K562 (cell line): ENCODE results near the gene SYTL5. TPM values are rescaled to one million over a fixed set of nuclear protein-coding genes. Genes with fewer than 3 reads are reported as not detected.

Experiments
- ATAC-seq: fragments of 200-7000 bp; cut with Tn5 transposase; 3 replicates; pipeline ENCODE4 v1.9.1; 2020; ENCODE audit warnings: moderate library complexity
- BruUV-seq: library from RNA; stranded (reverse); fragments of 400-500 nt; replicated peaks from 2 replicates; lab custom pipeline; 2021; lab: Mats Ljungman, UMichigan
- CTCF ChIA-PET: fragments of 300-600 bp; formaldehyde crosslinking; extraction: SDS; loops from one replicate; lab custom pipeline; 2021; ENCODE audit warnings: low intra/inter-chr PET ratio; lab: Yijun Ruan, JAX
- POLR2A ChIA-PET: fragments of 300-600, 350-650 bp; sonication (Branson Sonifier 250); formaldehyde crosslinking; extraction: SDS; loops from one replicate; lab custom pipeline; 2021; ENCODE audit warnings: antibody characterized with exemption, inconsistent platforms; lab: Yijun Ruan, JAX
- DNase-seq, 4 experiments: peaks; one replicate each; pipeline versions ENCODE4 v3.0.0 to v3.0.0-alpha.2; 2011 to 2018; ENCODE audit warnings: low spot score in 3 of 4, mixed read lengths in 3 of 4; ENCODE audit errors: extremely low read depth in 1 of 4
- FAIRE-seq: peaks from 2 replicates; lab custom pipeline; 2011; peaks lifted over from hg19 to GRCh38; lab: Jason Lieb, UNC
- H2AFZ ChIP-seq: 2 replicates; pipeline ENCODE4 v1.6.0; 2011; ENCODE audit warnings: low read depth, low read length, control low read depth, inconsistent platforms
- H3K27ac ChIP-seq: fragments of 200-600 bp; 3 replicates; pipeline ENCODE4 v1.8.0; 2011; ENCODE audit warnings: low read depth, mild to moderate bottlenecking, control low read depth, inconsistent platforms, low read length, moderate library complexity, mixed read lengths; ENCODE audit errors: extremely low read depth
- H3K27me3 ChIP-seq, 2 experiments: fragments of 300-600 bp in 1 of 2; 2 replicates in 1 of 2; 3 replicates in 1 of 2; pipeline versions ENCODE4 v1.6.0 to v1.8.0; 2011; ENCODE audit warnings: inconsistent platforms in 2 of 2, low read length in 2 of 2, mild to moderate bottlenecking in 1 of 2, mixed read lengths in 1 of 2, moderate library complexity in 1 of 2; ENCODE audit not compliant: control insufficient read depth in 2 of 2, insufficient read depth in 2 of 2
- H3K36me3 ChIP-seq: fragments of 300-600 bp; 3 replicates; pipeline ENCODE4 v1.8.0; 2011; ENCODE audit warnings: mild to moderate bottlenecking, low read length, inconsistent platforms; ENCODE audit not compliant: control insufficient read depth, insufficient read depth
- H3K4me1 ChIP-seq, 2 experiments: fragments of 200-600 bp in 1 of 2; replicated peaks in 1 of 2; 2 replicates in 1 of 2; 3 replicates in 1 of 2; pipeline versions ENCODE4 v1.5.1 to v1.8.0; 2011; ENCODE audit warnings: inconsistent platforms in 2 of 2, low read length in 2 of 2, mild to moderate bottlenecking in 1 of 2, mixed read lengths in 1 of 2, moderate library complexity in 1 of 2; ENCODE audit not compliant: control insufficient read depth in 2 of 2, insufficient read depth in 2 of 2
- H3K4me2 ChIP-seq: 2 replicates; pipeline ENCODE4 v1.6.1; 2011; ENCODE audit warnings: low read length, control low read depth, inconsistent platforms, mixed read lengths; ENCODE audit not compliant: insufficient read depth
- H3K4me3 ChIP-seq: fragments of 200-600 bp; sonication (generic), shearing (Covaris generic); 2 replicates; pipeline ENCODE4 v1.5.1; 2016; ENCODE audit warnings: control low read depth, inconsistent platforms
- H3K79me2 ChIP-seq: fragments of 200-600 bp; 3 replicates; pipeline ENCODE4 v1.8.0; 2011; ENCODE audit warnings: low read length, inconsistent platforms; ENCODE audit not compliant: control insufficient read depth, insufficient read depth
- H3K9ac ChIP-seq, 2 experiments: 2 replicates each; pipeline versions ENCODE4 v1.6.0 to v1.6.1; 2011; ENCODE audit warnings: low read depth in 2 of 2, low read length in 2 of 2, control low read depth in 1 of 2, inconsistent platforms in 1 of 2, mild to moderate bottlenecking in 1 of 2, mixed read lengths in 1 of 2; ENCODE audit not compliant: insufficient read depth in 1 of 2
- H3K9me1 ChIP-seq: one replicate; pipeline ENCODE4 v1.6.0; 2011; ENCODE audit warnings: inconsistent platforms, mild to moderate bottlenecking, low read length, moderate library complexity; ENCODE audit not compliant: control insufficient read depth, insufficient read depth
- H3K9me3 ChIP-seq: replicated peaks from 2 replicates; pipeline ENCODE4 v1.5.1; 2011; ENCODE audit warnings: low read depth, low read length, inconsistent platforms; ENCODE audit not compliant: control insufficient read depth, insufficient read depth
- H4K20me1 ChIP-seq: replicated peaks from 2 replicates; pipeline ENCODE4 v1.6.1; 2011; ENCODE audit warnings: low read length, inconsistent platforms, mixed read lengths; ENCODE audit not compliant: control insufficient read depth, insufficient read depth
- AFF1 ChIP-seq, 2 experiments: fragments of 450-650 bp; IDR thresholded peaks; 2 replicates each; pipeline ENCODE4 v1.6.1; 2018; ENCODE audit warnings: mild to moderate bottlenecking in 2 of 2, low read depth in 1 of 2; ENCODE audit not compliant: partially characterized antibody in 2 of 2
- GATAD2B ChIP-seq: fragments of 450-650 bp; IDR thresholded peaks from 2 replicates; pipeline ENCODE4 v1.6.1; 2017; ENCODE audit warnings: mild to moderate bottlenecking, borderline replicate concordance
- RAD21 ChIP-seq, 2 experiments: fragments of 250-450 bp in 1 of 2; fragments of 450-650 bp in 1 of 2; sonication (Bioruptor Pico) in 1 of 2; formaldehyde crosslinking in 1 of 2; IDR thresholded peaks in 1 of 2; conservative IDR thresholded peaks in 1 of 2; 2 replicates each; pipeline versions ENCODE4 v1.4.0 to v1.8.0; 2020 to 2022; ENCODE audit warnings: mild to moderate bottlenecking in 2 of 2, moderate library complexity in 1 of 2
- SMC3 ChIP-seq: conservative IDR thresholded peaks from 2 replicates; pipeline ENCODE4 v1.6.1; 2011; ENCODE audit warnings: low read depth, low read length, improper control_type of control experiment; ENCODE audit not compliant: insufficient read depth
- ZC3H8 ChIP-seq: fragments of 450-650 bp; IDR thresholded peaks from 2 replicates; pipeline ENCODE4 v1.6.1; 2017
- ZNF589 ChIP-seq: fragments of 200-800 bp; sonication (Bioruptor generic); IDR thresholded peaks from 2 replicates; pipeline ENCODE4 v1.6.1; 2016; ENCODE audit warnings: low read depth, missing genetic modification characterization, missing compliant biosample characterization
- ZNF699 ChIP-seq: fragments of 250-450 bp; sonication (Bioruptor Pico); IDR thresholded peaks from 2 replicates; pipeline ENCODE4 v1.8.0; 2021; ENCODE audit warnings: mild to moderate bottlenecking, moderate library complexity; ENCODE audit not compliant: insufficient replicate concordance
- ZNF764 ChIP-seq: fragments of 250-450 bp; sonication (Bioruptor Pico); IDR thresholded peaks from 2 replicates; pipeline ENCODE4 v1.4.0; 2020; ENCODE audit warnings: low read depth, mild to moderate bottlenecking, moderate library complexity
- WGBS: fragments of 100-300 bp; shearing (Covaris generic); methylation state at CpG from one replicate; pipeline ENCODE4 v1.1.6; 2016; ENCODE audit warnings: low coverage, mixed read lengths; ENCODE audit not compliant: insufficient coverage; ENCODE audit errors: missing lambda C conversion rate; 5-methylcytosine and 5-hydroxymethylcytosine counted together
- in situ Hi-C: fragments of 300-500 bp; cut with MboI; formaldehyde crosslinking; loops from 4 replicates; pipeline ENCODE4 v1.15.0; 2018; ENCODE audit warnings: inconsistent platforms, mixed read lengths
- intact Hi-C: fragments of 100-400 bp; cut with micrococcal nuclease; formaldehyde crosslinking; loops from 2 replicates; pipeline ENCODE4 v1.14.2; 2022
- polyA plus RNA-seq, 8 experiments: library from polyadenylated mRNA; depleted of rRNA in 4 of 8; stranded (reverse) in 5 of 8; unstranded in 3 of 8; fragments of >200 nt; fragmentation: Nextera tagmentation in 2 of 8; fragmentation: Illumina TruSeq in 1 of 8; extraction: Ambion mirVana in 2 of 8; extraction: Trizol in 1 of 8; gene quantifications; 2 replicates each; pipeline versions ENCODE4 v1.2.1 to v1.2.3, GENCODE V29; 2011 to 2014; ENCODE audit warnings: inconsistent platforms in 1 of 8, missing spikeins in 1 of 8
- total RNA-seq, 7 experiments: library from RNA; depleted of rRNA in 6 of 7; stranded (reverse); fragments of >200 nt in 6 of 7; fragmentation: Illumina TruSeq in 2 of 7; extraction: Trizol in 2 of 7; gene quantifications; 2 replicates each; pipeline versions ENCODE4 v1.2.1 to v1.2.3, GENCODE V29; 2011 to 2021; ENCODE audit warnings: low replicate concordance in 1 of 7
- TF ChIP-seq, protein P1 (sequence below): fragments of 250-450 bp; sonication (Bioruptor Pico); IDR thresholded peaks from 2 replicates; pipeline ENCODE4 v1.5.0; 2021
- TF ChIP-seq, protein P2 (sequence below): fragments of 450-650 bp; IDR thresholded peaks from one replicate; pipeline ENCODE4 v1.6.1; 2018; ENCODE audit warnings: mild to moderate bottlenecking, moderate library complexity; ENCODE audit not compliant: partially characterized antibody

SYTL5 gene
- total and polyA plus RNA-seq, 9 of the 15 experiments (the other 6 are each of a cell fraction or from before 2014, with no cell fraction given): 0.01 to 0.25 (median 0.09) TPM

GRCh38 chrX:38175139-38175538 is 168.8 kb downstream of the SYTL5 start (continued):
- TF ChIP-seq AFF1 (IDR thresholded peaks at IDR 0.05; ENCODE audit: low read depth in 1 of 2, partially characterized antibody in 2 of 2) (no peak), SMC3 (peak; percentile 62), RAD21 (CRISPR knock-in tag; conservative IDR thresholded peaks at IDR 0.05 in 1 of 2, IDR thresholded peaks at IDR 0.05 in 1 of 2) (peak; percentile 70 to 81)
- TF ChIP-seq, all 486 proteins: peak for 6

GRCh38 chrX:38178396-38178795 is 172.0 kb downstream of the SYTL5 start:
- 0% methylated on average over 2 of the region's 2 CpGs for WGBS
- H3K27me3 ChIP-seq: no peaks in the 10 kb centered on the region; a peak in 1 of 5 replicates
- no peak overlapping the region for H2AFZ ChIP-seq
- intact Hi-C loops (loop anchor here (10.0 kb wide), 2 partner anchors 354 to 674 kb away; no protein-coding TSS in a partner anchor), in situ Hi-C loops (loop anchor here (10.0 kb wide), 1 partner anchor 254 kb away; no protein-coding TSS in a partner anchor)
- no peak overlapping the region for H3K9ac ChIP-seq
- H3K79me2 ChIP-seq: no peaks in the 10 kb centered on the region
- H3K4me3 ChIP-seq: no peak overlapping the region
- no peak for FAIRE-seq
- CTCF ChIA-PET: no interaction called here
- no peaks in the 10 kb centered on the region for H3K9me1 ChIP-seq
- H3K9me3 ChIP-seq: no peaks in the 10 kb centered on the region
- no peaks in the 10 kb centered on the region for H4K20me1 ChIP-seq
- no peak for TF ChIP-seq ZNF589 (CRISPR knock-in tag)
- TF ChIP-seq, protein P1, sequence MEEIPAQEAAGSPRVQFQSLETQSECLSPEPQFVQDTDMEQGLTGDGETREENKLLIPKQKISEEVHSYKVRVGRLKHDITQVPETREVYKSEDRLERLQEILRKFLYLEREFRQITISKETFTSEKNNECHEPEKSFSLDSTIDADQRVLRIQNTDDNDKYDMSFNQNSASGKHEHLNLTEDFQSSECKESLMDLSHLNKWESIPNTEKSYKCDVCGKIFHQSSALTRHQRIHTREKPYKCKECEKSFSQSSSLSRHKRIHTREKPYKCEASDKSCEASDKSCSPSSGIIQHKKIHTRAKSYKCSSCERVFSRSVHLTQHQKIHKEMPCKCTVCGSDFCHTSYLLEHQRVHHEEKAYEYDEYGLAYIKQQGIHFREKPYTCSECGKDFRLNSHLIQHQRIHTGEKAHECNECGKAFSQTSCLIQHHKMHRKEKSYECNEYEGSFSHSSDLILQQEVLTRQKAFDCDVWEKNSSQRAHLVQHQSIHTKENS: no peak
- TF ChIP-seq GATAD2B: no peak
- no peak for TF ChIP-seq ZNF764 (CRISPR knock-in tag)
- TF ChIP-seq ZNF699: no peak
- TF ChIP-seq, protein P2, sequence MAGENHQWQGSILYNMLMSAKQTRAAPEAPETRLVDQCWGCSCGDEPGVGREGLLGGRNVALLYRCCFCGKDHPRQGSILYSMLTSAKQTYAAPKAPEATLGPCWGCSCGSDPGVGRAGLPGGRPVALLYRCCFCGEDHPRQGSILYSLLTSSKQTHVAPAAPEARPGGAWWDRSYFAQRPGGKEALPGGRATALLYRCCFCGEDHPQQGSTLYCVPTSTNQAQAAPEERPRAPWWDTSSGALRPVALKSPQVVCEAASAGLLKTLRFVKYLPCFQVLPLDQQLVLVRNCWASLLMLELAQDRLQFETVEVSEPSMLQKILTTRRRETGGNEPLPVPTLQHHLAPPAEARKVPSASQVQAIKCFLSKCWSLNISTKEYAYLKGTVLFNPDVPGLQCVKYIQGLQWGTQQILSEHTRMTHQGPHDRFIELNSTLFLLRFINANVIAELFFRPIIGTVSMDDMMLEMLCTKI: no peak
- no peak for TF ChIP-seq ZC3H8
- no TSS peak for BruUV-seq
- H3K4me1 ChIP-seq: no peaks in the 10 kb centered on the region
- no peak for ATAC-seq
- no peak overlapping the region for H3K27ac ChIP-seq
- DNase-seq: no peak
- H3K36me3 ChIP-seq: no peaks in the 10 kb centered on the region
- POLR2A ChIA-PET: no interaction called here
- H3K4me2 ChIP-seq: no peak overlapping the region
